Measurements from ENCODE around the gene CXCL3. TPM values are rescaled to one million over a fixed set of nuclear protein-coding genes. Genes with fewer than 3 reads are reported as not detected.

The CXCL3 gene
- total RNA-seq, 1 experiment from 2014 or later, result 0.23 TPM

DNA sequence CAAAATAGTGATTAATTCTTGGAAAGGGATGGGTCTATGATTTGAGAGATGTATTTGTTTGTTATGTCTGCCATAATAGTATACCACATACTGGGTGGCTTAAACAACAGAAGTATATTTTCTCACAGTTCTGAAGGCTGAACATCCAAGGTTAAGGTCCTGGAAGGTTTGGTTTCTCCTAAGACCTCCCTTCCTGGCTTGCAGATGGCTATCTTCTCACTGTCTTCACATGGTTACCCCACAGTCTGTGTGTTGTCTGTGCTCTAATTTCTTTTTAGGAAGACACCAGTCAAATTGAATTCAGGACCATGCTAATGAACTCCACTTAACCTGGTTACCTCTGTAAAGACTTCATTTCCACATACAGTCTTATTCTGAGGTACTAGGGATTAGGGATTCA lies 34.9 kb upstream of the CXCL3 start:
- no peaks in the 10 kb centered on the region for H3K36me3 ChIP-seq (ENCODE audit: control insufficient read depth, insufficient read depth, low read length)
- BruUV-seq (replicated peaks), result no TSS peak
- in situ Hi-C loops (cut with HindIII; ENCODE audit: low pct_unique_long_range_greater_than_20kb, low sequenced_read_pairs) (no loop called here), intact Hi-C loops (cut with micrococcal nuclease; ENCODE audit: unreplicated experiment) (no loop called here)
- TF ChIP-seq, protein P1, sequence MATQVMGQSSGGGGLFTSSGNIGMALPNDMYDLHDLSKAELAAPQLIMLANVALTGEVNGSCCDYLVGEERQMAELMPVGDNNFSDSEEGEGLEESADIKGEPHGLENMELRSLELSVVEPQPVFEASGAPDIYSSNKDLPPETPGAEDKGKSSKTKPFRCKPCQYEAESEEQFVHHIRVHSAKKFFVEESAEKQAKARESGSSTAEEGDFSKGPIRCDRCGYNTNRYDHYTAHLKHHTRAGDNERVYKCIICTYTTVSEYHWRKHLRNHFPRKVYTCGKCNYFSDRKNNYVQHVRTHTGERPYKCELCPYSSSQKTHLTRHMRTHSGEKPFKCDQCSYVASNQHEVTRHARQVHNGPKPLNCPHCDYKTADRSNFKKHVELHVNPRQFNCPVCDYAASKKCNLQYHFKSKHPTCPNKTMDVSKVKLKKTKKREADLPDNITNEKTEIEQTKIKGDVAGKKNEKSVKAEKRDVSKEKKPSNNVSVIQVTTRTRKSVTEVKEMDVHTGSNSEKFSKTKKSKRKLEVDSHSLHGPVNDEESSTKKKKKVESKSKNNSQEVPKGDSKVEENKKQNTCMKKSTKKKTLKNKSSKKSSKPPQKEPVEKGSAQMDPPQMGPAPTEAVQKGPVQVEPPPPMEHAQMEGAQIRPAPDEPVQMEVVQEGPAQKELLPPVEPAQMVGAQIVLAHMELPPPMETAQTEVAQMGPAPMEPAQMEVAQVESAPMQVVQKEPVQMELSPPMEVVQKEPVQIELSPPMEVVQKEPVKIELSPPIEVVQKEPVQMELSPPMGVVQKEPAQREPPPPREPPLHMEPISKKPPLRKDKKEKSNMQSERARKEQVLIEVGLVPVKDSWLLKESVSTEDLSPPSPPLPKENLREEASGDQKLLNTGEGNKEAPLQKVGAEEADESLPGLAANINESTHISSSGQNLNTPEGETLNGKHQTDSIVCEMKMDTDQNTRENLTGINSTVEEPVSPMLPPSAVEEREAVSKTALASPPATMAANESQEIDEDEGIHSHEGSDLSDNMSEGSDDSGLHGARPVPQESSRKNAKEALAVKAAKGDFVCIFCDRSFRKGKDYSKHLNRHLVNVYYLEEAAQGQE (IDR thresholded peaks at IDR 0.05; ENCODE audit: insufficient read depth in 1 of 2, low read depth in 2 of 2, low read length in 1 of 2), result no peak
- no peak for TF ChIP-seq TCF7L2 (IDR thresholded peaks at IDR 0.05; ENCODE audit: low read depth, low read length)
- no peak for TF ChIP-seq SIN3A (IDR thresholded peaks at IDR 0.05; ENCODE audit: borderline replicate concordance, insufficient read depth, low read depth, low read length)
- H3K4me3 ChIP-seq (ENCODE audit: low read depth in 2 of 2, low read length in 2 of 2), result no peak overlapping the region
- no peaks in the 10 kb centered on the region for H3K4me1 ChIP-seq (ENCODE audit: control insufficient read depth, insufficient read depth, low read length)
- ChIA-PET POLR2A (no interaction called here), CTCF (no interaction called here)
- no peak for ATAC-seq
- no peak overlapping the region for H3K27ac ChIP-seq (ENCODE audit: low read length)
- H3K9me3 ChIP-seq (ENCODE audit: control insufficient read depth, insufficient read depth, low read depth, low read length), result no peaks in the 10 kb centered on the region; the same call in 1 of the 2 replicates
- H3K27me3 ChIP-seq (ENCODE audit: control insufficient read depth, insufficient read depth, low read length), result no peaks in the 10 kb centered on the region
- no peak for DNase-seq (ENCODE audit: low read depth, low spot score)

DNA sequence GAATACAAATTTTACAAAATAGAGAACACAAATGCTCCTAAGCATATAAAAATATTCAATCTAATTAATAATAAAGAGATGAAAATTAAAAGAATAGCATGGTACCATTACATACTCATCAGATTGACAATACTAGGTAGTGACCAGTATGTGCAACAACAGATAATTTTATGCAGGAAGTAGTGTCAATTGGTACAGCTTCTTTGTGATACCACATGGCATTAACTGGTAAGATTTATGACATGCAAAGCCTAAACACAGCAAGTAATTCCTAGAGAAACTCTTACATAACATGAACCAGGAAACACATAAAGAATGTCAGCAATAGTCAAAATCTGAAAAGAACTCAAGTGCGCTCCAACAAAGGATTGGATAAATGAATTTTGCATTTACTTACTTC lies 34.2 kb upstream of the CXCL3 start:
- in situ Hi-C loops (cut with HindIII; ENCODE audit: low pct_unique_long_range_greater_than_20kb, low sequenced_read_pairs) (no loop called here), intact Hi-C loops (cut with micrococcal nuclease; ENCODE audit: unreplicated experiment) (no loop called here)
- no TSS peak for BruUV-seq (replicated peaks)
- ATAC-seq (no peak), DNase-seq (ENCODE audit: low read depth, low spot score) (no peak)
- no peak overlapping the region for H3K4me3 ChIP-seq (ENCODE audit: low read depth in 2 of 2, low read length in 2 of 2)
- no peaks in the 10 kb centered on the region; the same call in 1 of the 2 replicates for H3K9me3 ChIP-seq (ENCODE audit: control insufficient read depth, insufficient read depth, low read depth, low read length)
- H3K27ac ChIP-seq (ENCODE audit: low read length), result no peak overlapping the region
- TF ChIP-seq, protein P1 (IDR thresholded peaks at IDR 0.05; ENCODE audit: insufficient read depth in 1 of 2, low read depth in 2 of 2, low read length in 1 of 2), result no peak
- TF ChIP-seq SIN3A (IDR thresholded peaks at IDR 0.05; ENCODE audit: borderline replicate concordance, insufficient read depth, low read depth, low read length), result no peak
- TF ChIP-seq, protein P2, sequence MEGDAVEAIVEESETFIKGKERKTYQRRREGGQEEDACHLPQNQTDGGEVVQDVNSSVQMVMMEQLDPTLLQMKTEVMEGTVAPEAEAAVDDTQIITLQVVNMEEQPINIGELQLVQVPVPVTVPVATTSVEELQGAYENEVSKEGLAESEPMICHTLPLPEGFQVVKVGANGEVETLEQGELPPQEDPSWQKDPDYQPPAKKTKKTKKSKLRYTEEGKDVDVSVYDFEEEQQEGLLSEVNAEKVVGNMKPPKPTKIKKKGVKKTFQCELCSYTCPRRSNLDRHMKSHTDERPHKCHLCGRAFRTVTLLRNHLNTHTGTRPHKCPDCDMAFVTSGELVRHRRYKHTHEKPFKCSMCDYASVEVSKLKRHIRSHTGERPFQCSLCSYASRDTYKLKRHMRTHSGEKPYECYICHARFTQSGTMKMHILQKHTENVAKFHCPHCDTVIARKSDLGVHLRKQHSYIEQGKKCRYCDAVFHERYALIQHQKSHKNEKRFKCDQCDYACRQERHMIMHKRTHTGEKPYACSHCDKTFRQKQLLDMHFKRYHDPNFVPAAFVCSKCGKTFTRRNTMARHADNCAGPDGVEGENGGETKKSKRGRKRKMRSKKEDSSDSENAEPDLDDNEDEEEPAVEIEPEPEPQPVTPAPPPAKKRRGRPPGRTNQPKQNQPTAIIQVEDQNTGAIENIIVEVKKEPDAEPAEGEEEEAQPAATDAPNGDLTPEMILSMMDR (IDR thresholded peaks at IDR 0.05), result no peak
- TF ChIP-seq POLR2AphosphoS5 (IDR thresholded peaks at IDR 0.05; ENCODE audit: low read depth, low read length), result no peak
- TF ChIP-seq TCF7L2 (IDR thresholded peaks at IDR 0.05; ENCODE audit: low read depth, low read length), result no peak
- no peaks in the 10 kb centered on the region for H3K27me3 ChIP-seq (ENCODE audit: control insufficient read depth, insufficient read depth, low read length)
- POLR2A ChIA-PET, result no interaction called here
- H3K4me1 ChIP-seq (ENCODE audit: control insufficient read depth, insufficient read depth, low read length), result no peaks in the 10 kb centered on the region
- CTCF ChIA-PET, result no interaction called here
- H3K36me3 ChIP-seq (ENCODE audit: control insufficient read depth, insufficient read depth, low read length), result no peaks in the 10 kb centered on the region

All from Panc1 (cell line).